HepG2 (cell line): ENCODE measurements around the gene FAM3B. TPM values are rescaled to one million over a fixed set of nuclear protein-coding genes. Genes with fewer than 3 reads are reported as not detected.
A peak's percentile ranks its signal among the peaks of the same experiment; 100 is the strongest.

ENCODE experiments used
- CEBPG ChIP-seq: IDR thresholded peaks from 2 replicates; pipeline ENCODE4 v1.6.1; 2016
- CENPBD1 ChIP-seq: sonication (generic); formaldehyde crosslinking; IDR thresholded peaks from 2 replicates; pipeline ENCODE4 v1.8.0; 2022; ENCODE audit warnings: missing genetic modification reagents, low read depth, mild to moderate bottlenecking, borderline replicate concordance
- CREB3 ChIP-seq: sonication (generic); formaldehyde crosslinking; IDR thresholded peaks from 2 replicates; pipeline ENCODE4 v1.5.0; 2020; ENCODE audit warnings: missing genetic modification reagents
- FOXO1 ChIP-seq: sonication (generic); formaldehyde crosslinking; IDR thresholded peaks from 2 replicates; pipeline ENCODE4 v1.4.0; 2020; ENCODE audit warnings: missing genetic modification reagents
- HMG20B ChIP-seq: conservative IDR thresholded peaks from 2 replicates; pipeline ENCODE4 v1.6.1; 2016; ENCODE audit warnings: missing genetic modification reagents, missing compliant biosample characterization
- HNF4A ChIP-seq: sonication (generic); formaldehyde crosslinking; IDR thresholded peaks from 2 replicates; pipeline ENCODE4 v1.4.0; 2020; ENCODE audit warnings: missing genetic modification reagents
- HNRNPLL ChIP-seq: fragments of 200-400 bp; formaldehyde crosslinking; IDR thresholded peaks from 2 replicates; pipeline ENCODE4 v1.6.1; 2017; ENCODE audit warnings: mild to moderate bottlenecking, low read depth, low read length; ENCODE audit not compliant: poor library complexity, severe bottlenecking
- HOXD1 ChIP-seq: sonication (generic); formaldehyde crosslinking; IDR thresholded peaks from 2 replicates; pipeline ENCODE4 v1.5.0; 2020; ENCODE audit warnings: missing genetic modification reagents
- IKZF4 ChIP-seq: sonication (generic); formaldehyde crosslinking; IDR thresholded peaks from 2 replicates; pipeline ENCODE4 v1.5.1; 2020; ENCODE audit warnings: borderline replicate concordance, mild to moderate bottlenecking, low read depth, missing genetic modification reagents; ENCODE audit errors: not compliant biosample characterization
- KDM6A ChIP-seq: IDR thresholded peaks from 2 replicates; pipeline ENCODE4 v1.6.1; 2016; ENCODE audit warnings: low read depth
- MIER2 ChIP-seq: IDR thresholded peaks from 2 replicates; pipeline ENCODE4 v1.6.1; 2016; ENCODE audit warnings: missing biosample characterization, missing genetic modification reagents
- SAP130 ChIP-seq: IDR thresholded peaks from 2 replicates; pipeline ENCODE4 v1.6.1; 2016; ENCODE audit warnings: low read depth
- TMF1 ChIP-seq: sonication (generic); formaldehyde crosslinking; IDR thresholded peaks from 2 replicates; pipeline ENCODE4 v1.8.1; 2022; ENCODE audit warnings: low read depth, missing genetic modification reagents
- XRCC5 ChIP-seq: fragments of 200-400 bp; formaldehyde crosslinking; optimal IDR thresholded peaks from 2 replicates; pipeline ENCODE3; 2017; ENCODE audit warnings: mild to moderate bottlenecking, low read length
- ZFY ChIP-seq: sonication (generic); formaldehyde crosslinking; IDR thresholded peaks from 2 replicates; pipeline ENCODE4 v1.4.0; 2020; ENCODE audit warnings: missing genetic modification reagents
- ZNF101 ChIP-seq: sonication (generic); formaldehyde crosslinking; IDR thresholded peaks from 2 replicates; pipeline ENCODE4 v1.4.0; 2020; ENCODE audit warnings: mild to moderate bottlenecking, low read depth, missing genetic modification reagents, borderline replicate concordance
- ZNF329 ChIP-seq: sonication (generic); formaldehyde crosslinking; IDR thresholded peaks from 2 replicates; pipeline ENCODE4 v1.9.0; 2021; ENCODE audit warnings: low read depth, mild to moderate bottlenecking, missing genetic modification reagents
- ZNF333 ChIP-seq: sonication (generic); formaldehyde crosslinking; IDR thresholded peaks from 2 replicates; pipeline ENCODE4 v1.4.0; 2020; ENCODE audit warnings: mild to moderate bottlenecking, missing genetic modification reagents, borderline replicate concordance
- ZNF367 ChIP-seq: sonication (generic); formaldehyde crosslinking; IDR thresholded peaks from 2 replicates; pipeline ENCODE4 v1.4.0; 2020; ENCODE audit warnings: missing genetic modification reagents, borderline replicate concordance
- ZNF383 ChIP-seq: sonication (generic); formaldehyde crosslinking; IDR thresholded peaks from 2 replicates; pipeline ENCODE4 v1.4.0; 2020; ENCODE audit warnings: missing genetic modification reagents, mild to moderate bottlenecking, borderline replicate concordance
- ZNF446 ChIP-seq: sonication (generic); formaldehyde crosslinking; IDR thresholded peaks from 2 replicates; pipeline ENCODE4 v1.5.0; 2020; ENCODE audit warnings: mild to moderate bottlenecking, missing genetic modification reagents
- ZNF484 ChIP-seq: sonication (generic); formaldehyde crosslinking; IDR thresholded peaks from 2 replicates; pipeline ENCODE4 v1.5.1; 2020; ENCODE audit warnings: mild to moderate bottlenecking, low read depth, missing genetic modification reagents, borderline replicate concordance
- ZNF580 ChIP-seq: IDR thresholded peaks from 2 replicates; pipeline ENCODE4 v1.6.1; 2016; ENCODE audit warnings: low read depth, borderline replicate concordance
- ZNF614 ChIP-seq: IDR thresholded peaks from 2 replicates; pipeline ENCODE4 v1.6.1; 2018; ENCODE audit warnings: missing biosample characterization, missing genetic modification reagents, inconsistent platforms, borderline replicate concordance
- ZNF619 ChIP-seq: sonication (generic); formaldehyde crosslinking; IDR thresholded peaks from 2 replicates; pipeline ENCODE4 v1.4.0; 2020; ENCODE audit warnings: mild to moderate bottlenecking, missing genetic modification reagents
- ZNF629 ChIP-seq: sonication (generic); formaldehyde crosslinking; conservative IDR thresholded peaks from 2 replicates; pipeline ENCODE4 v1.5.0; 2020; ENCODE audit warnings: missing genetic modification reagents
- ZNF768 ChIP-seq: sonication (generic); formaldehyde crosslinking; IDR thresholded peaks from 2 replicates; pipeline ENCODE4 v1.4.0; 2020; ENCODE audit warnings: missing genetic modification reagents
- ZNF770 ChIP-seq: sonication (generic); formaldehyde crosslinking; IDR thresholded peaks from 2 replicates; pipeline ENCODE4 v1.5.0; 2020; ENCODE audit warnings: mild to moderate bottlenecking, missing genetic modification reagents
- polyA plus RNA-seq, 8 experiments: library from polyadenylated mRNA; depleted of rRNA in 3 of 8; stranded (reverse) in 7 of 8; unstranded in 1 of 8; fragments of >200 nt; fragmentation: Illumina TruSeq in 4 of 8; extraction: Trizol in 4 of 8; gene quantifications; 2 replicates each; pipeline versions ENCODE4 v1.2.1 to v1.2.3, GENCODE V29; 2011 to 2016; ENCODE audit warnings: low read depth in 4 of 8, missing spikeins in 1 of 8, mixed read lengths in 1 of 8; ENCODE audit not compliant: insufficient read depth in 1 of 8
- total RNA-seq, 5 experiments: library from RNA; depleted of rRNA; stranded (reverse); fragments of >200 nt; fragmentation: Illumina TruSeq; extraction: Trizol; gene quantifications; 2 replicates each; pipeline ENCODE4 v1.2.3, GENCODE V29; 2016; ENCODE audit warnings: low read depth in 1 of 5

The FAM3B gene
- total and polyA plus RNA-seq, 2 of the 13 experiments (the other 11 are each of a cell fraction or from before 2014, with no cell fraction given): 46.5 to 62.0 TPM

GRCh38 chr21:41322496-41323382, 6.1 kb downstream of the FAM3B start (continued):
- TF ChIP-seq FOXO1 (CRISPR knock-in tag) (peak; percentile 94), CENPBD1 (CRISPR knock-in tag) (no peak), HNF4A (CRISPR knock-in tag) (peak; percentile 90), ZNF484 (no peak), ZNF619 (no peak), ZNF383 (CRISPR knock-in tag) (no peak), ZNF580 (no peak; the same call in 1 of the 2 replicates), MIER2 (CRISPR knock-in tag) (peak; percentile 45; the same call in 1 of the 2 replicates), ZNF768 (CRISPR knock-in tag) (peak; percentile 67), CEBPG (CRISPR knock-in tag) (peak; percentile 49), ZNF614 (CRISPR knock-in tag) (peak; percentile 73), CREB3 (CRISPR knock-in tag) (no peak), ZNF367 (no peak), TMF1 (CRISPR knock-in tag) (no peak; the same call in 1 of the 2 replicates), ZNF629 (CRISPR knock-in tag) (no peak), XRCC5 (peak; percentile 90), HOXD1 (peak; percentile 82), HNRNPLL (no peak), ZNF333 (CRISPR knock-in tag) (peak; percentile 31; the same call in 1 of the 2 replicates), ZNF329 (no peak), ZFY (peak; percentile 76; the same call in 1 of the 2 replicates), IKZF4 (no peak), SAP130 (CRISPR knock-in tag) (peak; percentile 86), ZNF446 (no peak), ZNF101 (CRISPR knock-in tag) (no peak), HMG20B (CRISPR knock-in tag) (peak; percentile 95), KDM6A (CRISPR knock-in tag) (peak; percentile 96), ZNF770 (no peak)
